ENCODE data around the gene SLC7A6OS. TPM values are rescaled to one million over a fixed set of nuclear protein-coding genes. Genes with fewer than 3 reads are reported as not detected.

SLC7A6OS gene
- total and polyA plus RNA-seq, 2 experiments from 2014 or later, result 16.4 to 17.9 TPM

- H2AFZ ChIP-seq, result peak overlapping the region; percentile 98
- H3K4me3 Mint-ChIP-seq, result peak overlapping the region; percentile 97
- H3K27ac ChIP-seq (ENCODE audit: low read depth), result peak overlapping the region; percentile 87
- H3K27me3 ChIP-seq (ENCODE audit: insufficient read depth), result no peaks in the 10 kb centered on the region
- peaks cover 19% of the 10 kb centered on the region for H3K4me1 ChIP-seq (ENCODE audit: insufficient read depth)
- H4K20me1 ChIP-seq (replicated peaks; ENCODE audit: insufficient read depth), result peaks cover 21% of the 10 kb centered on the region
- peak overlapping the region; percentile 98 for H3K27ac Mint-ChIP-seq
- H3K9me2 ChIP-seq (ENCODE audit: insufficient read depth), result no peaks in the 10 kb centered on the region
- H3K4me1 Mint-ChIP-seq, result peaks cover 10% of the 10 kb centered on the region
- peaks cover 7% of the 10 kb centered on the region for H3F3A ChIP-seq (replicated peaks; ENCODE audit: low read depth)
- peaks cover 30% of the 10 kb centered on the region for H3K36me3 ChIP-seq (ENCODE audit: insufficient read depth)
- peak overlapping the region; percentile 99 for H3K4me2 ChIP-seq
- H3K27me3 Mint-ChIP-seq (ENCODE audit: insufficient read depth, low read depth, poor library complexity), result peaks cover 6% of the 10 kb centered on the region
- DNase-seq (ENCODE audit: low spot score), result no peak
- H3K79me2 ChIP-seq (replicated peaks; ENCODE audit: insufficient read depth), result peaks cover 65% of the 10 kb centered on the region
- ATAC-seq, result peak; percentile 61
- no peak for TF ChIP-seq ETS1 (IDR thresholded peaks at IDR 0.05)
- H3K9me3 Mint-ChIP-seq, result no peaks in the 10 kb centered on the region
- H3K4me3 ChIP-seq, result peak overlapping the region; percentile 97
- peaks cover 31% of the 10 kb centered on the region for H3K36me3 Mint-ChIP-seq (ENCODE audit: low read depth)
These were observed 341 bp downstream of the SLC7A6OS start for GRCh38 chr16:68310437-68310773.

GRCh38 chr16:68309799-68310198 lies 947 bp downstream of the SLC7A6OS start:
- Mint-ChIP-seq H3K9me3 (no peaks in the 10 kb centered on the region), H3K27ac (peak overlapping the region; percentile 98), H3K4me1 (peaks cover 6% of the 10 kb centered on the region), H3K4me3 (peak overlapping the region; percentile 97), H3K27me3 (ENCODE audit: insufficient read depth, low read depth, poor library complexity) (peaks cover 6% of the 10 kb centered on the region), H3K36me3 (ENCODE audit: low read depth) (peaks cover 37% of the 10 kb centered on the region)
- Histone ChIP-seq H2AFZ (no peak overlapping the region), H3K4me1 (ENCODE audit: insufficient read depth) (peaks cover 13% of the 10 kb centered on the region), H3F3A (replicated peaks; ENCODE audit: low read depth) (peaks cover 7% of the 10 kb centered on the region), H3K4me2 (peak overlapping the region; percentile 99), H3K27ac (ENCODE audit: low read depth) (peak overlapping the region; percentile 87), H3K36me3 (ENCODE audit: insufficient read depth) (peaks cover 30% of the 10 kb centered on the region), H3K27me3 (ENCODE audit: insufficient read depth) (no peaks in the 10 kb centered on the region), H3K79me2 (replicated peaks; ENCODE audit: insufficient read depth) (peaks cover 60% of the 10 kb centered on the region), H4K20me1 (replicated peaks; ENCODE audit: insufficient read depth) (peaks cover 17% of the 10 kb centered on the region), H3K4me3 (peak overlapping the region; percentile 97), H3K9me2 (ENCODE audit: insufficient read depth) (no peaks in the 10 kb centered on the region)
- no peak for DNase-seq (ENCODE audit: low spot score)
- ATAC-seq, result no peak
- TF ChIP-seq EZH2phosphoT487 (IDR thresholded peaks at IDR 0.05; ENCODE audit: unreplicated experiment), result no peak
- no peak for TF ChIP-seq CTCF (conservative IDR thresholded peaks at IDR 0.05; ENCODE audit: low read depth in 2 of 2)
- no peak for TF ChIP-seq STAT1 (IDR thresholded peaks at IDR 0.05; ENCODE audit: unreplicated experiment)
- TF ChIP-seq ZNF114 (CRISPR knock-in tag; IDR thresholded peaks at IDR 0.05), result no peak
- TF ChIP-seq ZNF462 (CRISPR knock-in tag; IDR thresholded peaks at IDR 0.05), result no peak
- TF ChIP-seq POLR2AphosphoS5 (IDR thresholded peaks at IDR 0.05; ENCODE audit: low read depth), result no peak
- no peak for TF ChIP-seq EZH2 (IDR thresholded peaks at IDR 0.05; ENCODE audit: low read depth, unreplicated experiment)
- TF ChIP-seq REST (IDR thresholded peaks at IDR 0.05; ENCODE audit: unreplicated experiment), result no peak
